Liver (tissue), 9 donors: ENCODE results near the gene MARCKS. TPM values are rescaled to one million over a fixed set of nuclear protein-coding genes. Genes with fewer than 3 reads are reported as not detected.

Experiments used
- DNase-seq: peaks from one replicate; pipeline ENCODE4 v3.0.0-alpha.2; 2017; ENCODE audit warnings: low spot score
- H3K27ac ChIP-seq, 2 donors: one replicate each; pipeline ENCODE4 v1.7.0; 2013; ENCODE audit warnings: inconsistent platforms in 2 of 2, low read length in 2 of 2, control low read depth in 1 of 2, low read depth in 1 of 2, mild to moderate bottlenecking in 1 of 2
- H3K27me3 ChIP-seq, 4 donors: one replicate each; pipeline versions ENCODE4 v1.6.1 to v1.7.0; 2013; ENCODE audit warnings: low read length in 3 of 4, inconsistent platforms in 1 of 4, mild to moderate bottlenecking in 1 of 4, moderate library complexity in 1 of 4; ENCODE audit not compliant: control insufficient read depth in 4 of 4, insufficient read depth in 4 of 4
- H3K36me3 ChIP-seq, 4 donors: one replicate each; pipeline versions ENCODE4 v1.6.1 to v1.7.0; 2013; ENCODE audit warnings: low read length in 3 of 4, mild to moderate bottlenecking in 3 of 4, low read depth in 1 of 4, moderate library complexity in 1 of 4; ENCODE audit not compliant: control insufficient read depth in 4 of 4, insufficient read depth in 3 of 4
- H3K4me1 ChIP-seq, 4 donors: one replicate each; pipeline versions ENCODE4 v1.6.1 to v1.7.0; 2013; ENCODE audit warnings: low read length in 3 of 4, mild to moderate bottlenecking in 3 of 4, moderate library complexity in 1 of 4; ENCODE audit not compliant: control insufficient read depth in 4 of 4, insufficient read depth in 4 of 4
- H3K4me3 ChIP-seq, 3 donors: one replicate each; pipeline versions ENCODE4 v1.6.1 to v1.7.0; 2013; ENCODE audit warnings: low read length in 3 of 3, control low read depth in 1 of 3, low read depth in 1 of 3, mild to moderate bottlenecking in 1 of 3
- H3K9ac ChIP-seq, 2 donors: one replicate each; pipeline ENCODE4 v1.7.0; 2013; ENCODE audit warnings: low read length in 2 of 2, mild to moderate bottlenecking in 2 of 2, moderate library complexity in 2 of 2, control low read depth in 1 of 2, low read depth in 1 of 2
- H3K9me3 ChIP-seq, 4 donors: one replicate each; pipeline versions ENCODE4 v1.6.1 to v1.7.0; 2013; ENCODE audit warnings: low read length in 3 of 4; ENCODE audit not compliant: control insufficient read depth in 4 of 4
- EGR1 ChIP-seq, 2 donors: IDR thresholded peaks; 2 replicates each; pipeline ENCODE4 v1.6.1; 2016 to 2018; ENCODE audit warnings: antibody characterized with exemption in 2 of 2, low read depth in 2 of 2
- FOXA1 ChIP-seq: IDR thresholded peaks from 2 replicates; pipeline ENCODE4 v1.6.1; 2016; ENCODE audit warnings: antibody characterized with exemption
- FOXA2 ChIP-seq: IDR thresholded peaks from 2 replicates; pipeline ENCODE4 v1.6.1; 2016; ENCODE audit warnings: antibody characterized with exemption
- GABPA ChIP-seq, 2 donors: IDR thresholded peaks in 1 of 2; conservative IDR thresholded peaks in 1 of 2; 2 replicates each; pipeline ENCODE4 v1.6.1; 2016; ENCODE audit warnings: antibody characterized with exemption in 2 of 2, mild to moderate bottlenecking in 1 of 2, moderate library complexity in 1 of 2
- HNF4A ChIP-seq, 2 donors: conservative IDR thresholded peaks; 2 replicates each; pipeline ENCODE4 v1.6.1; 2016; ENCODE audit warnings: antibody characterized with exemption in 2 of 2, mild to moderate bottlenecking in 2 of 2
- HNF4G ChIP-seq: IDR thresholded peaks from 2 replicates; pipeline ENCODE4 v1.6.1; 2016; ENCODE audit warnings: antibody characterized with exemption
- JUND ChIP-seq, 2 donors: IDR thresholded peaks; 2 replicates each; pipeline ENCODE4 v1.6.1; 2016; ENCODE audit warnings: antibody characterized with exemption in 2 of 2
- NR2F2 ChIP-seq: IDR thresholded peaks from 2 replicates; pipeline ENCODE4 v1.6.1; 2016; ENCODE audit warnings: antibody characterized with exemption
- RAD21 ChIP-seq, 2 donors: IDR thresholded peaks; 2 replicates each; pipeline ENCODE4 v1.6.1; 2016; ENCODE audit warnings: antibody characterized with exemption in 2 of 2, mild to moderate bottlenecking in 2 of 2
- RXRA ChIP-seq, 2 donors: IDR thresholded peaks; 2 replicates each; pipeline ENCODE4 v1.6.1; 2017 to 2018; ENCODE audit warnings: antibody characterized with exemption in 2 of 2, mild to moderate bottlenecking in 1 of 2
- SP1 ChIP-seq: IDR thresholded peaks from 2 replicates; pipeline ENCODE4 v1.6.1; 2018; ENCODE audit warnings: antibody characterized with exemption, mild to moderate bottlenecking
- TAF1 ChIP-seq: conservative IDR thresholded peaks from 2 replicates; pipeline ENCODE4 v1.6.1; 2016; ENCODE audit warnings: antibody characterized with exemption, mild to moderate bottlenecking
- YY1 ChIP-seq: IDR thresholded peaks from 2 replicates; pipeline ENCODE4 v1.6.1; 2016; ENCODE audit warnings: antibody characterized with exemption, mild to moderate bottlenecking
- WGBS: extraction: QIAGEN DNeasy Blood & Tissue Kit; methylation state at CpG from one replicate; pipeline ENCODE4 v1.1.7; 2013; 5-methylcytosine and 5-hydroxymethylcytosine counted together
- polyA plus RNA-seq, 2 donors: library from polyadenylated mRNA; stranded (reverse) in 1 of 2; unstranded in 1 of 2; fragments of 200-250 nt in 1 of 2; fragments of >200 nt in 1 of 2; fragmentation: Nextera tagmentation in 1 of 2; extraction: Ambion mirVana in 1 of 2; gene quantifications; one replicate each; pipeline versions ENCODE4 v1.2.1 to v1.2.3, GENCODE V29; 2013 to 2015
- total RNA-seq, 2 donors: library from RNA; depleted of rRNA; stranded (reverse); fragments of >200 nt; gene quantifications; one replicate each; pipeline ENCODE4 v1.2.3, GENCODE V29; 2014
- TF ChIP-seq, protein P1 (sequence below): fragments of 150-350 bp; IDR thresholded peaks from 2 replicates; pipeline ENCODE4 v1.5.1; 2017; ENCODE audit warnings: improper control_type of control experiment, low read depth, low read length; ENCODE audit not compliant: missing input control
- TF ChIP-seq, protein P2 (sequence below): IDR thresholded peaks from 2 replicates; pipeline ENCODE4 v1.6.1; 2016; ENCODE audit warnings: antibody characterized with exemption
- TF ChIP-seq, protein P3 (sequence below): IDR thresholded peaks from 2 replicates; pipeline ENCODE4 v1.6.1; 2016; ENCODE audit warnings: antibody characterized with exemption
- TF ChIP-seq, protein P4 (sequence below): IDR thresholded peaks from 2 replicates; pipeline ENCODE4 v1.6.1; 2016; ENCODE audit warnings: antibody characterized with exemption
- TF ChIP-seq, protein P5 (sequence below): IDR thresholded peaks from 2 replicates; pipeline ENCODE4 v1.6.1; 2016; ENCODE audit warnings: antibody characterized with exemption, mild to moderate bottlenecking
- donor health status: healthy.
- donor health status: healthy.
- donor health status: healthy.
- donor health status: healthy.
- donor health status: healthy.

MARCKS gene
- total and polyA plus RNA-seq, 4 donors: 3.6 to 31.6 (median 5.9) TPM

DNA sequence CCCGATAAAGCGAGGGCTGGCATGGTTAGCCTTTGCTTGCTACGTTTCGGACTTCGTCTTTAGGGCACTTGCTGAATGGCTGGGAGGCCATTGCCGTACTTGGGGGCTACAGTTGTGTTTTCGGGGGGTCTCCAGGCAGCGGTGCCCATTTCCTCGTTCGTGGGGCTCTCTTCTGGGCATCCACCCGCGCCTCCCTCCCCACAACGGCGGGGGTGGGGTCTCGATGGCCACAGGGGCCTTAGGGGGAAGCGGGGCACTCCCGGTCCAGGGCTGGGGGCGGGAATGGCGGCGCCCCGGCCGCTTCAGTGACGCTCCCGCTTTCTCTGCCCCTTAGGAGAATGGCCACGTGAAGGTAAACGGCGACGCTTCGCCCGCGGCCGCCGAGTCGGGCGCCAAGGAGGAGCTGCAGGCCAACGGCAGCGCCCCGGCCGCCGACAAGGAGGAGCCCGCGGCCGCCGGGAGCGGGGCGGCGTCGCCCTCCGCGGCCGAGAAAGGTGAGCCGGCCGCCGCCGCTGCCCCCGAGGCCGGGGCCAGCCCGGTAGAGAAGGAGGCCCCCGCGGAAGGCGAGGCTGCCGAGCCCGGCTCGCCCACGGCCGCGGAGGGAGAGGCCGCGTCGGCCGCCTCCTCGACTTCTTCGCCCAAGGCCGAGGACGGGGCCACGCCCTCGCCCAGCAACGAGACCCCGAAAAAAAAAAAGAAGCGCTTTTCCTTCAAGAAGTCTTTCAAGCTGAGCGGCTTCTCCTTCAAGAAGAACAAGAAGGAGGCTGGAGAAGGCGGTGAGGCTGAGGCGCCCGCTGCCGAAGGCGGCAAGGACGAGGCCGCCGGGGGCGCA lies 2.4 kb downstream of the MARCKS start:
- H3K9ac ChIP-seq: peak overlapping the region; percentile 10 to 24
- peaks cover 12 to 40% (median 28%) of the 10 kb centered on the region in 4 donors for H3K4me1 ChIP-seq
- peaks cover 0 to 3% (median 0%) of the 10 kb centered on the region in 4 donors for H3K27me3 ChIP-seq
- 8% methylated on average over 90 of the region's 90 CpGs for WGBS
- peak; percentile 37 for DNase-seq
- peak overlapping the region; percentile 40 to 70 (median 51) for H3K4me3 ChIP-seq
- TF ChIP-seq, protein P1, sequence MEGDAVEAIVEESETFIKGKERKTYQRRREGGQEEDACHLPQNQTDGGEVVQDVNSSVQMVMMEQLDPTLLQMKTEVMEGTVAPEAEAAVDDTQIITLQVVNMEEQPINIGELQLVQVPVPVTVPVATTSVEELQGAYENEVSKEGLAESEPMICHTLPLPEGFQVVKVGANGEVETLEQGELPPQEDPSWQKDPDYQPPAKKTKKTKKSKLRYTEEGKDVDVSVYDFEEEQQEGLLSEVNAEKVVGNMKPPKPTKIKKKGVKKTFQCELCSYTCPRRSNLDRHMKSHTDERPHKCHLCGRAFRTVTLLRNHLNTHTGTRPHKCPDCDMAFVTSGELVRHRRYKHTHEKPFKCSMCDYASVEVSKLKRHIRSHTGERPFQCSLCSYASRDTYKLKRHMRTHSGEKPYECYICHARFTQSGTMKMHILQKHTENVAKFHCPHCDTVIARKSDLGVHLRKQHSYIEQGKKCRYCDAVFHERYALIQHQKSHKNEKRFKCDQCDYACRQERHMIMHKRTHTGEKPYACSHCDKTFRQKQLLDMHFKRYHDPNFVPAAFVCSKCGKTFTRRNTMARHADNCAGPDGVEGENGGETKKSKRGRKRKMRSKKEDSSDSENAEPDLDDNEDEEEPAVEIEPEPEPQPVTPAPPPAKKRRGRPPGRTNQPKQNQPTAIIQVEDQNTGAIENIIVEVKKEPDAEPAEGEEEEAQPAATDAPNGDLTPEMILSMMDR: no peak
- TF ChIP-seq HNF4G (no peak), EGR1 (IDR thresholded peaks at IDR 0.05; ENCODE audit: low read depth in 2 of 2) (no peak), NR2F2 (no peak), TAF1 (no peak), FOXA1 (no peak), FOXA2 (no peak), GABPA (IDR thresholded peaks at IDR 0.05 in 1 of 2, conservative IDR thresholded peaks at IDR 0.05 in 1 of 2) (no peak), SP1 (no peak), JUND (IDR thresholded peaks at IDR 0.05) (no peak), YY1 (no peak), RAD21 (IDR thresholded peaks at IDR 0.05) (no peak), HNF4A (conservative IDR thresholded peaks at IDR 0.05) (no peak), RXRA (IDR thresholded peaks at IDR 0.05) (no peak)
- TF ChIP-seq, protein P2, sequence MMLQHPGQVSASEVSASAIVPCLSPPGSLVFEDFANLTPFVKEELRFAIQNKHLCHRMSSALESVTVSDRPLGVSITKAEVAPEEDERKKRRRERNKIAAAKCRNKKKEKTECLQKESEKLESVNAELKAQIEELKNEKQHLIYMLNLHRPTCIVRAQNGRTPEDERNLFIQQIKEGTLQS: no peak
- TF ChIP-seq, protein P3, sequence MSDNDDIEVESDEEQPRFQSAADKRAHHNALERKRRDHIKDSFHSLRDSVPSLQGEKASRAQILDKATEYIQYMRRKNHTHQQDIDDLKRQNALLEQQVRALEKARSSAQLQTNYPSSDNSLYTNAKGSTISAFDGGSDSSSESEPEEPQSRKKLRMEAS: no peak
- TF ChIP-seq, protein P4, sequence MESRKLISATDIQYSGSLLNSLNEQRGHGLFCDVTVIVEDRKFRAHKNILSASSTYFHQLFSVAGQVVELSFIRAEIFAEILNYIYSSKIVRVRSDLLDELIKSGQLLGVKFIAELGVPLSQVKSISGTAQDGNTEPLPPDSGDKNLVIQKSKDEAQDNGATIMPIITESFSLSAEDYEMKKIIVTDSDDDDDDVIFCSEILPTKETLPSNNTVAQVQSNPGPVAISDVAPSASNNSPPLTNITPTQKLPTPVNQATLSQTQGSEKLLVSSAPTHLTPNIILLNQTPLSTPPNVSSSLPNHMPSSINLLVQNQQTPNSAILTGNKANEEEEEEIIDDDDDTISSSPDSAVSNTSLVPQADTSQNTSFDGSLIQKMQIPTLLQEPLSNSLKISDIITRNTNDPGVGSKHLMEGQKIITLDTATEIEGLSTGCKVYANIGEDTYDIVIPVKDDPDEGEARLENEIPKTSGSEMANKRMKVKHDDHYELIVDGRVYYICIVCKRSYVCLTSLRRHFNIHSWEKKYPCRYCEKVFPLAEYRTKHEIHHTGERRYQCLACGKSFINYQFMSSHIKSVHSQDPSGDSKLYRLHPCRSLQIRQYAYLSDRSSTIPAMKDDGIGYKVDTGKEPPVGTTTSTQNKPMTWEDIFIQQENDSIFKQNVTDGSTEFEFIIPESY: no peak
- TF ChIP-seq, protein P5, sequence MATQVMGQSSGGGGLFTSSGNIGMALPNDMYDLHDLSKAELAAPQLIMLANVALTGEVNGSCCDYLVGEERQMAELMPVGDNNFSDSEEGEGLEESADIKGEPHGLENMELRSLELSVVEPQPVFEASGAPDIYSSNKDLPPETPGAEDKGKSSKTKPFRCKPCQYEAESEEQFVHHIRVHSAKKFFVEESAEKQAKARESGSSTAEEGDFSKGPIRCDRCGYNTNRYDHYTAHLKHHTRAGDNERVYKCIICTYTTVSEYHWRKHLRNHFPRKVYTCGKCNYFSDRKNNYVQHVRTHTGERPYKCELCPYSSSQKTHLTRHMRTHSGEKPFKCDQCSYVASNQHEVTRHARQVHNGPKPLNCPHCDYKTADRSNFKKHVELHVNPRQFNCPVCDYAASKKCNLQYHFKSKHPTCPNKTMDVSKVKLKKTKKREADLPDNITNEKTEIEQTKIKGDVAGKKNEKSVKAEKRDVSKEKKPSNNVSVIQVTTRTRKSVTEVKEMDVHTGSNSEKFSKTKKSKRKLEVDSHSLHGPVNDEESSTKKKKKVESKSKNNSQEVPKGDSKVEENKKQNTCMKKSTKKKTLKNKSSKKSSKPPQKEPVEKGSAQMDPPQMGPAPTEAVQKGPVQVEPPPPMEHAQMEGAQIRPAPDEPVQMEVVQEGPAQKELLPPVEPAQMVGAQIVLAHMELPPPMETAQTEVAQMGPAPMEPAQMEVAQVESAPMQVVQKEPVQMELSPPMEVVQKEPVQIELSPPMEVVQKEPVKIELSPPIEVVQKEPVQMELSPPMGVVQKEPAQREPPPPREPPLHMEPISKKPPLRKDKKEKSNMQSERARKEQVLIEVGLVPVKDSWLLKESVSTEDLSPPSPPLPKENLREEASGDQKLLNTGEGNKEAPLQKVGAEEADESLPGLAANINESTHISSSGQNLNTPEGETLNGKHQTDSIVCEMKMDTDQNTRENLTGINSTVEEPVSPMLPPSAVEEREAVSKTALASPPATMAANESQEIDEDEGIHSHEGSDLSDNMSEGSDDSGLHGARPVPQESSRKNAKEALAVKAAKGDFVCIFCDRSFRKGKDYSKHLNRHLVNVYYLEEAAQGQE: no peak
- H3K27ac ChIP-seq: peak overlapping the region; percentile 61 to 74
- no peaks in the 10 kb centered on the region for H3K9me3 ChIP-seq
- no peaks in the 10 kb centered on the region for H3K36me3 ChIP-seq
